Measurements from ENCODE around the gene RIC1.
"Not testable (repeated sequence)": the region's sequence is repeated elsewhere in the genome, so short reads cannot be mapped to it uniquely, and the experiment has no call there.

DNA sequence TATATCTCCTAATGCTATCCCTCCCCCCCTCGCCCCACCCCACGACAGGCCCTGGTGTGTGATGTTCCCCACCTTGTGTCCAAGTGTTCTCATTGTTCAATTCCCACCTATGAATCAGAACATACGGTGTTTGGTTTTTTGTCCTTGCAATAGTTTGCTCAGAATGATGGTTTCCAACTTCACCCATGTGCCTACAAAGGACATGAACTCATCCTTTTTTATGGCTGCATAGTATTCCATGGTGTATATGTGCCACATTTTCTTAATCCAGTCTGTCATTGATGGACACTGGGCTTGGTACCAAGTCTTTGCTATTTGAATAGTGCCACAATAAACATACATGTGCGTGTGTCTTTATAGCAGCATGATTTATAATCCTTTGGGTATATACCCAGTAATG lies 93.8 kb downstream of the RIC1 start:
- TF ChIP-seq, protein P1, sequence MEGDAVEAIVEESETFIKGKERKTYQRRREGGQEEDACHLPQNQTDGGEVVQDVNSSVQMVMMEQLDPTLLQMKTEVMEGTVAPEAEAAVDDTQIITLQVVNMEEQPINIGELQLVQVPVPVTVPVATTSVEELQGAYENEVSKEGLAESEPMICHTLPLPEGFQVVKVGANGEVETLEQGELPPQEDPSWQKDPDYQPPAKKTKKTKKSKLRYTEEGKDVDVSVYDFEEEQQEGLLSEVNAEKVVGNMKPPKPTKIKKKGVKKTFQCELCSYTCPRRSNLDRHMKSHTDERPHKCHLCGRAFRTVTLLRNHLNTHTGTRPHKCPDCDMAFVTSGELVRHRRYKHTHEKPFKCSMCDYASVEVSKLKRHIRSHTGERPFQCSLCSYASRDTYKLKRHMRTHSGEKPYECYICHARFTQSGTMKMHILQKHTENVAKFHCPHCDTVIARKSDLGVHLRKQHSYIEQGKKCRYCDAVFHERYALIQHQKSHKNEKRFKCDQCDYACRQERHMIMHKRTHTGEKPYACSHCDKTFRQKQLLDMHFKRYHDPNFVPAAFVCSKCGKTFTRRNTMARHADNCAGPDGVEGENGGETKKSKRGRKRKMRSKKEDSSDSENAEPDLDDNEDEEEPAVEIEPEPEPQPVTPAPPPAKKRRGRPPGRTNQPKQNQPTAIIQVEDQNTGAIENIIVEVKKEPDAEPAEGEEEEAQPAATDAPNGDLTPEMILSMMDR (IDR thresholded peaks at IDR 0.05 in 4 of 5, conservative IDR thresholded peaks at IDR 0.05 in 1 of 5): not testable (repeated sequence)
- TF ChIP-seq POLR2A (IDR thresholded peaks at IDR 0.05): not testable (repeated sequence)
